ENCODE data around the gene PIEZO1. TPM values are rescaled to one million over a fixed set of nuclear protein-coding genes. Genes with fewer than 3 reads are reported as not detected.

PIEZO1 gene
- total RNA-seq, 1 donor from 2014 or later: 160 TPM

- no peak overlapping the region for H3K4me3 Mint-ChIP-seq
- no peaks in the 10 kb centered on the region for H3K27me3 Mint-ChIP-seq (ENCODE audit: low read depth)
- peak overlapping the region; percentile 98 for H3K27ac Mint-ChIP-seq
- no peaks in the 10 kb centered on the region for H3K9me3 Mint-ChIP-seq
- H3K36me3 Mint-ChIP-seq: no peaks in the 10 kb centered on the region
- no peak for TF ChIP-seq CTCF (IDR thresholded peaks at IDR 0.05; ENCODE audit: unreplicated experiment)
- H3K4me1 Mint-ChIP-seq: peaks cover 62% of the 10 kb centered on the region
- no peak for DNase-seq (ENCODE audit: low spot score in 2 of 2, unreplicated experiment in 2 of 2)
These were observed 22.7 kb downstream of the PIEZO1 start for GRCh38 chr16:88762258-88762870.

- no peak for TF ChIP-seq CTCF (IDR thresholded peaks at IDR 0.05; ENCODE audit: unreplicated experiment)
- H3K27ac Mint-ChIP-seq: no peak overlapping the region
- H3K4me3 Mint-ChIP-seq: no peak overlapping the region
- DNase-seq (ENCODE audit: low spot score in 2 of 2, unreplicated experiment in 2 of 2): no peak
- peaks cover 57% of the 10 kb centered on the region for H3K4me1 Mint-ChIP-seq
- H3K9me3 Mint-ChIP-seq: no peaks in the 10 kb centered on the region
- H3K36me3 Mint-ChIP-seq: no peaks in the 10 kb centered on the region
- H3K27me3 Mint-ChIP-seq (ENCODE audit: low read depth): no peaks in the 10 kb centered on the region
These were observed 23.2 kb downstream of the PIEZO1 start for GRCh38 chr16:88761830-88762229.

DNA sequence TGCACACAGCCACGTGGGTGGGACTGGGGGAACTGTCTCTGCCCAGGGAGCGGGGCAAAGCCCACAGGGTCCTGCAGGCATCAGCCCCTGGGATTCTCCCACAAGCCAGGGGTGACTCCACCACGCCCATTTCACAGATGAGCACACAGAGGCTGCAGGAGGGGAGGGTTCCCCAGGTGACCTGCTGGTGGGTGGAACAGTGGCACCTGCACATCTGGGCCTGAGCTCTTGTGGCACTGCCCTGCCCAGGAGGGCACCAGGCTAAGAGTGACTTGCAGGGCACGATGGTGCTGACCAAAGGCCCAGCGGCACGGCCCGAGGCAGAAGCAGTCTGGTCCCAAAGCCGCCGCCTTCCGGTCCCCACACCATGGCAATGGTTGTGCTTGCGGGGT is 23.9 kb downstream of the PIEZO1 start:
- peaks cover 53% of the 10 kb centered on the region for H3K4me1 Mint-ChIP-seq
- no peak for TF ChIP-seq CTCF (IDR thresholded peaks at IDR 0.05; ENCODE audit: unreplicated experiment)
- no peak for DNase-seq (ENCODE audit: low spot score in 2 of 2, unreplicated experiment in 2 of 2)
- no peaks in the 10 kb centered on the region for H3K27me3 Mint-ChIP-seq (ENCODE audit: low read depth)
- no peak overlapping the region for H3K27ac Mint-ChIP-seq
- H3K4me3 Mint-ChIP-seq: no peak overlapping the region
- no peaks in the 10 kb centered on the region for H3K9me3 Mint-ChIP-seq
- no peaks in the 10 kb centered on the region for H3K36me3 Mint-ChIP-seq

DNA sequence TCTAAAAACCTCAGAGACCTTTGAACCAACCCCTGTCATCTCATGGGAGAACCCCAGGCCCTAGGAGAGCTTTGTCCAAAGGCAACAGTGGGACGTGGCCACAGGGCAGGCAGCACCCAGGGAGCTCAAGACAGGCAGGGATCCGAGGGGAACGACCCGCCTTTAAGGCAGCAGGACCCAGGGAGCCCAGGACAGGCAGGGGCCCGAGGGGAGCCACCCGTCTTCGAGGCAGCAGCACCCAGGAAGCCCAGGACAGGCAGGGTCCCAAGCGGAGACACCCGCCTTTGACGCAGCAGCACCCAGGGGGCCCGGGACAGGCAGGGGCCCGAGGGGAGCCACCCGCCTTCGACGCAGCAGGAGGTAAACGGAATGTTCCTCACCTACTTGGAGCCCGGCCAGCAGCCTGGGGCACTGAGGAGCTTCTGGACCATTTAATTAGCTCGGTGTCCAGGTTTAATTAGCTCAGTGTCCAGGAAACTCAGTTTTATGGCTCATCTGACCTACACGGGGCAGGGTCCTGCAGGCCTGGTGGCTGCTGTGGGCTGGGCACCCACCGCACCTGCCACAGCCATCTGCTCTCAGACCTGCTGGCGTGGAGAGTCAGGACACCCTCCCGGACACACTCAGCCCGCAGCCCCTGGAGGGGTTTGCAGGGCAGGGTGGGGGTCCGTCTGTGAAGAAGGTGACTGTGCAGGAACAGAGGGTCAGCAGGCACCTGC is 24.4 kb downstream of the PIEZO1 start:
- Mint-ChIP-seq H3K27me3 (ENCODE audit: low read depth) (no peaks in the 10 kb centered on the region), H3K9me3 (no peaks in the 10 kb centered on the region), H3K27ac (peak overlapping the region; percentile 67), H3K4me1 (peaks cover 49% of the 10 kb centered on the region), H3K36me3 (no peaks in the 10 kb centered on the region), H3K4me3 (no peak overlapping the region)
- DNase-seq (ENCODE audit: low spot score in 2 of 2, unreplicated experiment in 2 of 2): no peak
- no peak for TF ChIP-seq CTCF (IDR thresholded peaks at IDR 0.05; ENCODE audit: unreplicated experiment)

DNA sequence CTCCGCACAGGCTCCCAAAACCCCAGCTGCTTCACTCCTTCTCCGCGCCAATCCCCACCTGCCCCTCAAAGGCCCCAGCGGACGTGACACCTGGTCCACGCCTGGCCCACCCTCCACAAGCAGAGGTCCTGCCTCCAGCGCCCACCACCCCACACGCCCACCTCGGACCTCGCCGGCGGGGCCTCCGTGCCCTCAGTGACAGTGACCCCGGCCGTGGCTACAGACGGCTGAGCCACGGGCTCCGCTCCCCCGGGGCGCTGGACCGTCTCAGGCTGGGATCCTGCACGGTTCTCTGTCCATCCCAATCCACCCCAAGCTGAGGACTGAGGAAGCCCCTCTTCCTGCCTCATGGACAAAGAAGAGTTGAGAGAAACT is 25.1 kb downstream of the PIEZO1 start:
- peak overlapping the region; percentile 67 for H3K27ac Mint-ChIP-seq
- no peak for TF ChIP-seq CTCF (IDR thresholded peaks at IDR 0.05; ENCODE audit: unreplicated experiment)
- no peak for DNase-seq (ENCODE audit: low spot score in 2 of 2, unreplicated experiment in 2 of 2)
- no peak overlapping the region for H3K4me3 Mint-ChIP-seq
- H3K36me3 Mint-ChIP-seq: no peaks in the 10 kb centered on the region
- no peaks in the 10 kb centered on the region for H3K27me3 Mint-ChIP-seq (ENCODE audit: low read depth)
- H3K9me3 Mint-ChIP-seq: no peaks in the 10 kb centered on the region
- peaks cover 50% of the 10 kb centered on the region for H3K4me1 Mint-ChIP-seq
